Measurements from ENCODE around the gene ISL1.

DNA sequence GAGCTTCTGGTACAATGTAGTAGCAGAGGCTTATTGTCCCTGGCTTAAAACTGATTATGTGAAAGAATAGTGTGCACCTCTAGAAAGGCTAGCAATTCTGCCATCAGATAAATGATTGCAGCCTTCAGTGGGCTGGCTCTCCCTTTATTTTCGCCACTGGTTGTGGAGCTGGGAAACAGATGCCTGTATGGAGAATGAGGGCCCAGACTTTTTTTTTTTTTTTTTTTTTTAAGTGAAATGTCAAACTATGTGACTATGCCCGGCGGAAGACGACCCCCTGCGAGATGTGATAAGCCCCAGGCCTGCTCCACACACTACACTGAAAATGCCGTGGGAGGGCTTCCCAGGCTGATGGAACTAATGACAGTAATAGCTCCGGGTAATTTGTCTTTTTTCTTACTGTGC is 28.7 kb downstream of the ISL1 start:
- TF ChIP-seq POLR2A (IDR thresholded peaks at IDR 0.05; ENCODE audit: low read depth, low read length) (no peak), PAX5 (IDR thresholded peaks at IDR 0.05; ENCODE audit: insufficient read depth, low read length, severe bottlenecking) (no peak), SPI1 (IDR thresholded peaks at IDR 0.05; ENCODE audit: low read depth, low read length) (no peak), POLR2AphosphoS5 (IDR thresholded peaks at IDR 0.05; ENCODE audit: low read depth, low read length) (no peak), TAF1 (IDR thresholded peaks at IDR 0.05; ENCODE audit: low read depth, low read length) (no peak), POU2F2 (IDR thresholded peaks at IDR 0.05; ENCODE audit: low read depth, low read length) (no peak)
